Measurements from ENCODE around the gene PDGFRB.

The PDGFRB gene

GRCh38 chr5:150181766-150182545 is 26.3 kb upstream of the PDGFRB start:
- DNase-seq = no peak

GRCh38 chr5:150181027-150181426 is 25.4 kb upstream of the PDGFRB start:
- no peak for DNase-seq

GRCh38 chr5:150180241-150181026 is 24.8 kb upstream of the PDGFRB start:
- no peak for DNase-seq

GRCh38 chr5:150179019-150179620 is 23.5 kb upstream of the PDGFRB start:
- DNase-seq = no peak

GRCh38 chr5:150178262-150178661 is 22.6 kb upstream of the PDGFRB start:
- no peak for DNase-seq

GRCh38 chr5:150177721-150178120 is 22.1 kb upstream of the PDGFRB start:
- DNase-seq = no peak

- DNase-seq = no peak
These were observed 21.3 kb upstream of the PDGFRB start for GRCh38 chr5:150176745-150177477.

GRCh38 chr5:150175536-150175935 is 19.9 kb upstream of the PDGFRB start:
- DNase-seq = no peak

- no peak for DNase-seq
These were observed 19.4 kb upstream of the PDGFRB start for GRCh38 chr5:150175076-150175475.

- no peak for DNase-seq
These were observed 18.6 kb upstream of the PDGFRB start for GRCh38 chr5:150174285-150174684.

GRCh38 chr5:150173161-150173560 is 17.5 kb upstream of the PDGFRB start:
- DNase-seq = no peak

- DNase-seq = no peak
These were observed 16.9 kb upstream of the PDGFRB start for GRCh38 chr5:150172556-150172955.

GRCh38 chr5:150172145-150172544 is 16.5 kb upstream of the PDGFRB start:
- no peak for DNase-seq

GRCh38 chr5:150168864-150169263 is 13.2 kb upstream of the PDGFRB start:
- DNase-seq = no peak

- DNase-seq = no peak
These were observed 12.3 kb upstream of the PDGFRB start for GRCh38 chr5:150167908-150168307.

GRCh38 chr5:150167512-150167850 is 11.8 kb upstream of the PDGFRB start:
- DNase-seq = no peak

- DNase-seq = no peak
These were observed 11.2 kb upstream of the PDGFRB start, which contains the start of gene CDX1 for GRCh38 chr5:150166650-150167511. Gene CDX1, plus strand, starts transcription at chr5:150166778. Its CDS starts 99 bp downstream, at chr5:150166877.

GRCh38 chr5:150166037-150166649 is 10.5 kb upstream of the PDGFRB start:
- no peak for DNase-seq

- no peak for DNase-seq
These were observed 8.8 kb upstream of the PDGFRB start for GRCh38 chr5:150164211-150164980.

- no peak for DNase-seq
These were observed 8.0 kb upstream of the PDGFRB start for GRCh38 chr5:150163547-150164059.

GRCh38 chr5:150163035-150163434 is 7.4 kb upstream of the PDGFRB start:
- no peak for DNase-seq
